Lower leg skin (tissue), 4 donors: Measurements from ENCODE around the gene DGKI. TPM values are rescaled to one million over a fixed set of nuclear protein-coding genes. Genes with fewer than 3 reads are reported as not detected.

ENCODE experiments used
- DNase-seq, 2 donors: peaks; one replicate each; pipeline ENCODE4 v3.0.0-alpha.2; 2019; ENCODE audit warnings: low spot score in 2 of 2
- H3K4me3 ChIP-seq: fragments of 200-600 bp; sonication (generic); 2 replicates; pipeline ENCODE4 v1.5.1; 2017; ENCODE audit warnings: mild to moderate bottlenecking, low read depth; ENCODE audit not compliant: poor library complexity, severe bottlenecking
- POLR2A ChIP-seq, 2 donors: fragments of 450-650 bp; IDR thresholded peaks; one replicate each; pipeline ENCODE4 v1.6.1; 2016 to 2017; ENCODE audit warnings: antibody characterized with exemption in 2 of 2, mild to moderate bottlenecking in 1 of 2, moderate library complexity in 1 of 2
- WGBS, 2 donors: methylation state at CpG; one replicate each; pipeline ENCODE4 v1.1.5; 2018; 5-methylcytosine and 5-hydroxymethylcytosine counted together
- intact Hi-C: fragments of 100-400 bp; cut with DNase I; formaldehyde crosslinking; loops from one replicate; pipeline ENCODE4 v1.15.0; 2023; ENCODE audit warnings: low total_unique reads
- total RNA-seq, 4 donors: library from RNA; depleted of rRNA; stranded (reverse); fragments of >200 nt; gene quantifications; one replicate each; pipeline ENCODE4 v1.1.0, GENCODE V29; 2016
- TF ChIP-seq, protein P1 (sequence below), 3 donors: fragments of 450-650 bp; IDR thresholded peaks; one replicate each; pipeline ENCODE4 v1.5.1; 2016; ENCODE audit warnings: antibody characterized with exemption in 3 of 3, mild to moderate bottlenecking in 3 of 3, moderate library complexity in 2 of 3

DGKI gene
- total RNA-seq, 4 donors from 2014 or later = 0.34 to 2.1 (median 1.3) TPM

DNA sequence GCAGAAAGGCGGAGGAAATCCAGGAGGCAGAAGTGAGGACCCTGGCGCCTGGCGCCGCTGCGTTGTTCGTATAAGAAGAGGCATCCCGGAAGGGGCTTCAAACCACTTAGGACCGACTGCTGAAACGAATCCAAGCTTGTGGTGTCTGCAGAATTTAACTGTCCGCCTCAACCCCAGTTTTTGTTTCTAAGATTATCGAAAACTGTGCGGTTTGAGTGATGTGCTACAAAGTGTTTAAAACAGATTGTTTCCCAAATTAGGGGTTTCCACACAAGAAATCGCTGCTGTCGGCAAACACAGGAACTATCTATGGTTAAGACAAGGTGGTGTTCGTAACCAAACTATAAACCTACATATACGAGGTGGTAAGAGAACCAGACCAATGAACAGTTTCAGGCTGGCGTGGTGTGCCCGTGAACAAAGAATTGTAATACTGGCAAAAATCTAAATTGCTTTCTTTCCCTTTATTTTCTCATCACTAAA lies 835 bp upstream of the DGKI start:
- no peak overlapping the region for H3K4me3 ChIP-seq
- DNase-seq = no peak
- 29 to 33% methylated on average over 18 of the region's 18 CpGs for WGBS, 2 donors
- TF ChIP-seq, protein P1, sequence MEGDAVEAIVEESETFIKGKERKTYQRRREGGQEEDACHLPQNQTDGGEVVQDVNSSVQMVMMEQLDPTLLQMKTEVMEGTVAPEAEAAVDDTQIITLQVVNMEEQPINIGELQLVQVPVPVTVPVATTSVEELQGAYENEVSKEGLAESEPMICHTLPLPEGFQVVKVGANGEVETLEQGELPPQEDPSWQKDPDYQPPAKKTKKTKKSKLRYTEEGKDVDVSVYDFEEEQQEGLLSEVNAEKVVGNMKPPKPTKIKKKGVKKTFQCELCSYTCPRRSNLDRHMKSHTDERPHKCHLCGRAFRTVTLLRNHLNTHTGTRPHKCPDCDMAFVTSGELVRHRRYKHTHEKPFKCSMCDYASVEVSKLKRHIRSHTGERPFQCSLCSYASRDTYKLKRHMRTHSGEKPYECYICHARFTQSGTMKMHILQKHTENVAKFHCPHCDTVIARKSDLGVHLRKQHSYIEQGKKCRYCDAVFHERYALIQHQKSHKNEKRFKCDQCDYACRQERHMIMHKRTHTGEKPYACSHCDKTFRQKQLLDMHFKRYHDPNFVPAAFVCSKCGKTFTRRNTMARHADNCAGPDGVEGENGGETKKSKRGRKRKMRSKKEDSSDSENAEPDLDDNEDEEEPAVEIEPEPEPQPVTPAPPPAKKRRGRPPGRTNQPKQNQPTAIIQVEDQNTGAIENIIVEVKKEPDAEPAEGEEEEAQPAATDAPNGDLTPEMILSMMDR (IDR thresholded peaks at IDR 0.05) = no peak
- no peak for TF ChIP-seq POLR2A (IDR thresholded peaks at IDR 0.05)
- intact Hi-C loops = no loop called here

DNA sequence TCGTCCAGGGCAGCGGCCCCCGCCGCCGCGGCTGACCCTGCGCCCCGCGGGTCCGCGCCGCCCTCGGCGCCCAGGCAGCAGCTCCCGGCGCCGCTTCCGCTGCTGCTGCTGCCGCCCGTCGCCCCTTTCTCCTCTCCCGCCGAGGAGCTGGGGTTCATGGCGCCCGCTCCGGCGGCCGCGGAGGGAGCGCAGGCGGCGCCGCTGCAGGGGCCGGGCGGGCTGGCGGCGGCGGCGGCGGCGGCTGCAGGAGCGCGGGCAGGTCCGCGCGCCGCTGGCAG lies 286 bp downstream of the DGKI start:
- WGBS, 2 donors = 0% methylated on average over 38 to 39 of the region's 47 CpGs
- no peak for TF ChIP-seq POLR2A (IDR thresholded peaks at IDR 0.05)
- TF ChIP-seq, protein P1 (IDR thresholded peaks at IDR 0.05) = no peak
- DNase-seq = no peak
- intact Hi-C loops = no loop called here
- H3K4me3 ChIP-seq = no peak overlapping the region

DNA sequence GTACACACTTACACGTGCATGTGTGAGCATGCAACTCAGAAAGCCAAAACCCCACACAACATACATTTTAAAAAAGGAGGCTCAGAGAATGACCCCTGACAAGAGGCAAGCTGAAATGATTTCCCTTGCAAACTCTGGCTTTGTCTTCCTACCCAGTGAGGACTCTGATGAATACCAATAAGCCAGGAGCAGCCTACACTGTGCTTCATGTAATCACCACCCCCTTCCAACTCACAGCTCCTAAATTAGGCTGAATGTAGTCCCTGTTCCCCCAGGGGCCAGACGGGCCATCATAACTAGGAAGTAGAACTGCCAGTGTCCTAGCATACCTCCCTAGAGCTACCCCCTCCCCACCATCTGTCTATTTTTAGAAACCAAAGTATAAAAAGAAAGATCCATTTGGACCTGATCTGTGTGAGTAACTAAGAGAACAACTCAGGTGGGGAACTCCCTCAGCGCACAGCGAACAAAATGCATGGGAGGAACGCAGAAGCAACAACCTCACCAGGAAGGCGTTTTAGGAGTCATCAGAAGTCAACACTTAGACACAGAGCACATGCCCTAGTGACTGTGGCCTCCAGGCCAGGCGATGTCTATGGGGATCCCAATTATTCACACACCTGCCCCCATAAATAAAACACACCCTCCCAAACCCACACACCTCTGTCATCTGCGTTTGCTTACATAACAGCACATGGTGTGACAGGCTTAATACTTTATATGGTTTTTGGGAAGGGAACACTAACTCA lies 1.9 kb downstream of the DGKI start:
- DNase-seq = no peak
- TF ChIP-seq, protein P1 (IDR thresholded peaks at IDR 0.05) = no peak
- TF ChIP-seq POLR2A (IDR thresholded peaks at IDR 0.05) = no peak
- H3K4me3 ChIP-seq = no peak overlapping the region
- WGBS, 2 donors = 77 to 80% methylated on average over 8 of the region's 8 CpGs
- intact Hi-C loops = no loop called here

DNA sequence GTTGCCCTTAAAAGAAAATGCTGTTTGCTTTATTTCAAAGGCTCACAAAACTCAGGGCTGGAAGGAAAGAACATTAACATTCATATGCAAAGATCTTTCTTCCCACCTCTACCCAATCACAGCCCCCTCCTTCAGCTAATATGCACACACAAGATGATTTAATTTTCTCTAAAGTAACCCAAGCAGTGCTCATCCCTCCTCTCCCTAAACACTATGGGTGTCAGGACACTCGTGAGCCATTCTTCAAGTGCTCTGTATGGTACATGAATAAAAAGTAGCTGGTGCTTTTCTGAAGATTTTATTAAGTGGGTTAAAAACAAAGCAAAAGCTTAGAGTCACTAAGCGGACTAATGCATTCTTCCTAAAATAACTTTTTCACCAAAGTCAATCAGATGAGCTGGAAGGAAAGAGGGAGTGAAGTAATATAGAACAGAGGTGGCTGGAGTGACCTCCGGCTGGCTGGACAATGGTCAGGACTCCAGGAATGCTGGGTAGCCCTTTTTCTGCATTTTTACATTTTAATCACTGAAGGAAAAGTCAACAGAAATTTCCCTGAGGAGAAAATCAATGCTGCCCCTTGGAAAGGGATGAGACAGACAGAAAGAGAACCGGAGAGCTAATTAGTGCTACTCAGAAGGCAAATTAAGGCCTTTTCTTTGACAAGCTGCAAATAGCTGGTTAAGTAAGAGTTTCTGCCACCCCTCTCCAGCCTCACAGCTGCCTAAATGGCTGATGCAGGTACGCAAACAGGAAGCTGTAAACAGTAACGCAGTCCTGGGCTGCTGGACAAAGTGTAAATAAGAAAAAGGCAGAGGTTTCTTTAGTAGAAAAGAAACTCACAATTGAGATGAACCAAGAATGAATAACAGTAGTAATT lies 6.6 kb downstream of the DGKI start:
- 85 to 87% methylated on average over 6 of the region's 6 CpGs for WGBS, 2 donors
- no peak for TF ChIP-seq POLR2A (IDR thresholded peaks at IDR 0.05)
- TF ChIP-seq, protein P1 (IDR thresholded peaks at IDR 0.05) = no peak
- DNase-seq = no peak
- intact Hi-C loops = no loop called here
- no peak overlapping the region for H3K4me3 ChIP-seq

DNA sequence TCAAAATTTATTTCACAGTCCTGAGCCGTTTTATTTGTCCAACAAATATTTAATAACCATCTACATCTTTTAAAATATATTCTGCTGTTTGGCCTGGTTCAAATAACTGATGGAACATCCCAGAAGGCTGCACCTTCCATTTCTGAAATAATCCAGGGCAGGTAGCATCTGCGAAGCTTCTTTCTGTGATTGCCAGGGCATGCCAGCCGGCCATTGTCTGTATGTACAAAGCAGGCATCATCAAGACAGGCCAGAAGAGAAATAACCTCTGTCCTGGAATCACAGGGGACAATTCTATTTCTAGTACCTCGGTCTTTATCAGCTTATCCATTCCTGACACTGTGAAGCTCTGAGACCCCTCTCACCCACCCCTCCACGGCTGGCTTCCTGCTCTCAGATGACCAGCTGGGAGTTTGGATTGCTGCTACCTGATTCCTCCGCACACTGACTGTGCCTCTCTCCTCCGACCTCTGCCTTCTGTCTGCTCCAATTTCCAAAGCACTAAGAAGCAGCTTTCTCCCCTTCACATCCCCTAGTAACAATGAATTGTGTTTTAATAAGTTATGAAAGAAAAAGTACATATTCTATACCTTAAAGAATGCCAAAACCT lies 8.0 kb downstream of the DGKI start:
- WGBS, 2 donors = 83% methylated on average over 7 of the region's 7 CpGs
- intact Hi-C loops = no loop called here
- DNase-seq = no peak
- no peak for TF ChIP-seq POLR2A (IDR thresholded peaks at IDR 0.05)
- TF ChIP-seq, protein P1 (IDR thresholded peaks at IDR 0.05) = no peak
- no peak overlapping the region for H3K4me3 ChIP-seq
